Measurements from ENCODE around the gene TMEM203.
"Not testable (repeated sequence)": the region's sequence is repeated elsewhere in the genome, so short reads cannot be mapped to it uniquely, and the experiment has no call there.

The TMEM203 gene, protein sequence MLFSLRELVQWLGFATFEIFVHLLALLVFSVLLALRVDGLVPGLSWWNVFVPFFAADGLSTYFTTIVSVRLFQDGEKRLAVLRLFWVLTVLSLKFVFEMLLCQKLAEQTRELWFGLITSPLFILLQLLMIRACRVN

DNA sequence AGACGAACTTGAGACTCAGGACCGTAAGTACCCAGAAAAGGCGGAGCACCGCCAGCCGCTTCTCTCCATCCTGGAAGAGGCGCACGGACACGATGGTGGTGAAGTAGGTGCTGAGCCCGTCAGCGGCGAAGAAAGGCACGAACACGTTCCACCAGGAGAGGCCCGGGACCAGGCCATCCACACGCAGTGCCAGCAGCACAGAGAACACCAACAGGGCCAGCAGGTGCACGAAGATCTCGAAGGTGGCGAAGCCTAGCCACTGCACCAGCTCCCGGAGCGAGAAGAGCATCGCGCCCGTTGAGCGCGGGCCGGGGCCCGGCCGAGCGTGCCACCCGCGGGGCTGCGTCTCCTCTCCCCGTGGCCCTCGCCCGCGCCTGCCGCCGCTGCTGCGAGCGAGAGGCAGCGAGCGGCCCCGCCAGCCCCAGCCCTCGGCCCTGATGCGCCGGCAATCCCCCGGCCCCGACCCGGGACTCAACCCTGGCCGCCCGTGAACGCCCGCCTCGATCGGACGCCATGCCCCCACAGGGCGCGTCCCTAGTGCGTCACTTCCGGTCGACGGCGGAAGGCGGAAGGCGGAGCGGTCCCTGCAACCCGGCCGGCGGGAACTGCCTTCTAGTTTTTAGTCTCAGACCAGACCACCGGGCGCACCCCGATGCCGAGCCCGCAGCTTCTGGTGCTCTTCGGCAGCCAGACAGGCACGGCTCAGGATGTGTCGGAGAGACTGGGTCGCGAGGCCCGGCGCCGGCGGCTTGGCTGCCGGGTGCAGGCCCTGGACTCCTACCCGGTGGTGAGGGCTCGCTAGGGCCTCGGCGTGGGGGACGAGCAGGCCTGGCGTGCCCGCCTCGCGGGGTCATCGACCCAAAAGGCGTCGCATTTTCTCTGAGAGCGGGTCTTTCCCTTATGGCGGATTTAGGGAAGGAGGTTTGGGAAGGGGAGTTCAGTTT lies at the start of gene TMEM203, which contains the start of gene NDOR1:
TMEM203 (minus strand) TSS at position 523 of the 944 bp plus-strand sequence; CDS start at position 289, 234 bp downstream.
NDOR1 (plus strand) TSS at position 575 of the 944 bp plus-strand sequence; CDS start at position 653, 78 bp downstream.
- peak; percentile 73 to 82 for DNase-seq

DNA sequence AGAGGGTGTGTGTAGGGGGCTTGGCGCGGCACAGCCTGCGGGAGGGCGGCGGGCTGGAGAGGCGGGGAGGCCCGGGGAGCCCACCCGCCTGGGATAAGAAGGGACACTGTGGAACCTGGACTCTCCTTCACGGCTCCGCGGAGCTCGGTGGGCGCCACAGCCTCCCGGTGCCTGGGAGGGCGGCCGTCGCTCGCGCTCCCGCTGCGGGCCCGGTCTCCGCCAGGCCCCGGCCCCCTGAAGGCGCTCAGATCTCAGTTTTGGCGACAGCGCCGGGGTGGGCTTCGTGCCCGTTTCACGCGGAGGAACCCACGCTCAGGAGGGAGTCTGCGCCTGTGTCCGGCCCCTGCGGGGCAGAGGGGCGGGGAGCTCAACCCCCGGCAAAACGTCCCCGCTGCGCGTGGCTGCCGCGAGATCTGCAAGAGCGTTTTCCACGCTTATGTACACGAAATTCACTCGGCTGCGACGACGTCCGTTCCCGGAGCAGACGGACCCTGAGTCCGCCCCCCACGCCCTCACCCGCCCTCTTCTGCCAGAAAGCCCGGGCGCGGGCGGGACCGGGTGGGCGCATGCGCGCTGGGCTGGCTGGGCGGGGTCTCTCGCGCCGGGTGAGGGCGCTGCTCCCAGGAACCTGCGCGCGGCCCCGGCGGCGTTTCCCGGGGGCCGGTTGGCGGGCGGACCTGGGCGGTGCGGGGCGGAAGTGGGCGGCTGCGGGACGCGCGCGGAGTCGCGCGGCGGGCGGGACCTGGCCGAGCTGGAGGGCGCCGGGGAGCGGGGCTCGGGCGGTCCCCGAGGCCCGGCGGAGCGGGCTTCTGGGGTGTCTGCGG lies 49.4 kb upstream of the TMEM203 start, which contains the start of gene NELFB:
NELFB (plus strand) TSS at position 704 of the 824 bp plus-strand sequence.
- DNase-seq: peak; percentile 65 to 88

DNA sequence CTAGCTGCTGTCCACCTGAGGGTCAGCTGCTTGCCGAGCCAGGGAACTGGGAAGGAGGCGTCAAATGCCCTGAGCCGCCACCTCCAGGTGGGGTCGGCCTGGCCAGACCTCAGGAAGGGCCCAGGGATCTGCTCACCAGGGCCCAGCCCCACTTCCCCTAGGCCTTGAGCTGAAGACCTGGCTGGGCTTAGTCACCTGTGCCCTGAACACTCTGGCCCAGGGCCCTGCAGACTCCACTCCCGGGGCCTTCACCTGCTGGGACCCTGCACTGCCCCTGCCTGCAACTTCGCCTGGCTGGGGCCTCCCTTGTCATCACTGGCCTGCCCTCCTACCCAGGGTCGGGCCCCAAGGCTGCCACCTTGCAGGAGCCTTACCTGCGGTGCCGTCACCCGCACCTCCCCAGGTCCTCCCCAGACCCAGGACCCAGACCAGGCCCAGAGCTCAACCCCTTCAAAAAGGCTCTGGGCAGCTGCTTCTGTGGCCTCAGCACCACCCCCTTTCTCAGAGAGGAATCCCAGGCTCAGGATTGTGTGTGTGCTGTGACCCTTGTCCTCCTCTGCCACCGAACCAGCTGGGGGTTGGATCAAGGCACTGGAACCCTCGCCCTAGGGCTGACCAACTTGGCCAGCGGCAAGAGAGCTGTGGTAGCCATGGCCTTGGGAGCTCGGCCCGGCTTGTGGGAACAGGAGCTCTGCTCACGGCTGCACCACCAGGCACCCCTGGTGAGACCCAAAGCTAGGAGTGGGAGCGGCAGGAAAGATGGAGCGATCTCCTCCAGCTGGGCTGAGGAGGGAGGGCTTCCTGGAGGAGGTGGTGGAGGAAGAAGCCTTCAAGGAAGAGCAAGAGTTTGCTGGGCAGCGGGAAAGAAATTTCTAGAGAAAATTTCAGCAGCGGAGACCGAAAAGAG lies 48.5 kb upstream of the TMEM203 start:
- no peak for DNase-seq

DNA sequence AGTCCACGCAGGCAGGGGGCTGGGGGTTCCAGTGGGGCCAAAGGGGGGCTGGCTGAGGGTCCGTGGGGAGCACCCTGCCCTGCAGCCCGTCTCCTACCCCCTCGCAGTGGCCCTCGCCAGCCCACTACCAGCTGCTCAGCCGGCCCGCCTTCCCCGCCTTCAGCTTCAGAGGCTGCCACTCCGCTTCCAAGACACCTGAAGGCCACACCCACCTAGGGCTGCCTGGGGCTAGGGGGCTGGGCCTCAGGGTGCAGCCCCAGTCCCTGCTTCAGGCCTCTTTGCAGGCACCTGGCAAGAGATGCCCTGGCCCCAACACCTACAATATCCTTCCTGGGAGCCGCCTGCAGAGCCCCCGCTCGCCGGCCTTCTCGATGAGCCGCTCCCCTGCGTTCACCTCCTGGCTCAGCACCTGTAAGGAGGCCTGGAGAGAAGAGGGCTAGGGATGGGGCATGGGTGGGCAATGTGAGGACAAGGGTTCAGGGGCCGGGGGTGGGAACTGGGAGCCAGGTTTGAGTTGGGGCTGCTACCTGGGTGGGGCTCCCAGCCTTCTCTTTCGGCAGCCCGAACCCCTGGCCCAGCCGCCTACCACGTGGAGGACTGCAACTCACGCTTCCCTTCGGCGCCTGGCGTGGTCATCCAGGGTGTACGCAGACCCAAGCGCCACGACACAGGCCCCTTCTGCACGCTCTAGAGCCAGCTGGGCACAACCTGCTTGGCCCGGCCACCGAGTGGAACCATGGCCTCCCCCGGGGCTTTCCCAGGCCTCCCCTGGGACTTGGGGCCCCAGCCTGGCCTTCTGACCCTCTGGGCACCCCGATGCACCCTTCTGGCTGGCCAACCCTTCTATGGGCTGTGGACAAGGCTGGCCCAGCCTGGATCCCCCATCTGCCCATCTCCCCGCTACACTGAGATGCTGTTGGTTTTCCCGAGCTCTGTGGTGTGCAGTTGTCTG lies 47.4 kb upstream of the TMEM203 start:
- DNase-seq: no peak

DNA sequence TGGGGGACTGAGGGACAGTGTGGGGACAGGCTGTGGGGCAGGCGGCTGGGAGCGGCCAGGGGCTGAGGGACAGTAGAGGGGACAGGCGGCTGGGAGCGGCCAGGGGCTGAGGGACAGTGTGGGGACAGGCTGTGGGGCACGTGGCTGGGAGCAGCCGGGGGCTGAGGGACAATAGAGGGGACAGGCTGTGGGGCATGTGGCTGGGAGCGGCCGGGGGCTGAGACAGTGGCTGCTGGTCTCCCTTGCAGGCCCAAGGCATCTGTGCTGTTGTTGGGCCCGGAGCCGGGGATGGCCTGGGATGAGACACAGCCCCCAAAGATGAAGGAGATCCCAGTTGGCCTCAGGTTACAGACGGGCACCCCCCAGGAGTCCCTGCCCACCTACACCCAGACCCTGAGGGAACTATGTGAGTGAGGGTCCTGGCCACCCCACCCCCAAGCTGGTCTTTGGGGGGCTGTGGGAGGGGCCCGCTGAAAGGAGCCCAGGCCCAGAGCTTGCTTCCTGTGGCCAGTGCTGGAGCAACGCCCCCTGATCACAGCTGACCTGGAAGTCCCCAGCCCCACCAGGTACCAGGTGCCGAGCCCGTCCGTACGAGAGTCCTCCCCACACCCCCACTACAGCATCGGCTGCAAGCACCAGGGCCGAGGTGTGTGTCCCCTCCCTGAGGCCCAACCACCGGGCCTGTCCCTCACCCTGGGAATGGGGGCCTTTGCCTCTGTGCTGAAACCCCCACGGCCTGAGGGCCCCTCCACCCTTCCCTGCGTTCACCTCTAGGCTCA lies 46.2 kb upstream of the TMEM203 start:
- DNase-seq: no peak

DNA sequence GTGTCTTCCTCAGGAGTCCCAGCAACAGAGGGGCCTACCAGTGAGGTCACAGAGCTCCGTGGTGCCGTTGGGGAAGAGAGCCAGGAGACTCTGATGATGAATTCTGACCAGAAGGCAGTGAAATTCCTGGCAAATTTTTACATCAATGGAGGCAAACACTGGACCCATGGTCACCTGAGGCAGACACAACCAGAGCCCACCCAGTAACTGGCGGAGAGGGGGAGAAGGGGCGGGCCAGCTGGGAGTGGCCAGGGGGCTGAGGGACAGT lies 45.7 kb upstream of the TMEM203 start, which contains the start of gene STPG3:
STPG3 (plus strand) TSS at position 93 of the 268 bp plus-strand sequence; CDS start at position 94, 1 bp downstream.
- no peak for DNase-seq

DNA sequence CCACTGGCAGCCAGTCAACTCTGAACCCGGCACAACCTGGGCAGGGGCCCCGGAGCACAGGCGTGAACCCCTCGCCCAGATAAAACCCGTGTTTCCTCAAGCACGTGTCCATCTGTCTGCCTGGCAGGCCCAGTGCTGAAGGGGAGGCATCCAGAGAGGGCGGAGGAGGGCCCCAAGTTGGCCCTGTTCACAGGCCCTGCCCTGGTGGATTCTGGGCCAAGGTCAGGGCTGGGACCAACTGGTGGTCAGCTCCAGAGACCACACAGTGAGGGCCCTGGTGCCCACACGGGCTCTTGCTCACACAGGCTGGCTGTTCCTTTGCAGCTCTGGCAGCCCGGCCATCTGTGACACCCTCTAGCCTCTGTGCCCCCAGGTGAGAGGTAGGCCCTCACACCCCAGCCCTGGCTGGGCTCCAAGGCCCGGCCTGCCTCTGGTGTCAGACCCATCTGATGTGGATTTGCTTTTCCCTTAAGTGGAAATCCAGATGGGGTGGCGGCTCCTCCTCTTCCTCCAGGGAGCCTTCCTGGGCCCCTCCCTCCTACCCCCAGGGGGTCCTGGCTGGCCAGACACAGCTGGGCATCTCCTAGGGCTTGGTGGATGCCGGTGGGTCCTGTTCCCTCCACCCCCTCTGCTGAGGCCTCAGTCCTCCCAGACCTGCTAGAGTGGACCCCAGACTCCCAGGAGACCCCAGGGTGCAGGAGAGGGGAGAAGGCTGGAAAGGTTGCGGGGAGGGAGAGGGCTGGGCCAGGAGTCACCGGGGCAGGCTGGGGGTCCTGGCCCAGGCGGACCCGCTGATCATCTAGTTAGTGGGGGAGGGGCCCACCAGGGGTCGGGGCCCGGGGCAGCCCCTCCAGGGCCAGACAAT lies 45.1 kb upstream of the TMEM203 start:
- no peak for DNase-seq

DNA sequence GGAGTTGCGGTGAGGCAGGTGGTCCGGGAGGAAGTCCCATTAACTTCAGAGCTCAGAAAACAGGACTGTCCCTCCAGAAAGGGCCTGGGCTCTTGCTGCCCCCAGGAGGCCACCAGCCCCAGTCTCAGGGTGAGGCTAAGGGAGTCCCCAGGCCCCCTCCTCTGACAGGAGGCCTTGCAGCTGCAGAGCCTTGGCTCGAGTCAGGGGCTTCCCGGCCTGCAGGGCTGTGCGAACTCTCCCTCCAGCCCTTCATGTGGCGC lies 42.4 kb upstream of the TMEM203 start:
- DNase-seq: no peak

DNA sequence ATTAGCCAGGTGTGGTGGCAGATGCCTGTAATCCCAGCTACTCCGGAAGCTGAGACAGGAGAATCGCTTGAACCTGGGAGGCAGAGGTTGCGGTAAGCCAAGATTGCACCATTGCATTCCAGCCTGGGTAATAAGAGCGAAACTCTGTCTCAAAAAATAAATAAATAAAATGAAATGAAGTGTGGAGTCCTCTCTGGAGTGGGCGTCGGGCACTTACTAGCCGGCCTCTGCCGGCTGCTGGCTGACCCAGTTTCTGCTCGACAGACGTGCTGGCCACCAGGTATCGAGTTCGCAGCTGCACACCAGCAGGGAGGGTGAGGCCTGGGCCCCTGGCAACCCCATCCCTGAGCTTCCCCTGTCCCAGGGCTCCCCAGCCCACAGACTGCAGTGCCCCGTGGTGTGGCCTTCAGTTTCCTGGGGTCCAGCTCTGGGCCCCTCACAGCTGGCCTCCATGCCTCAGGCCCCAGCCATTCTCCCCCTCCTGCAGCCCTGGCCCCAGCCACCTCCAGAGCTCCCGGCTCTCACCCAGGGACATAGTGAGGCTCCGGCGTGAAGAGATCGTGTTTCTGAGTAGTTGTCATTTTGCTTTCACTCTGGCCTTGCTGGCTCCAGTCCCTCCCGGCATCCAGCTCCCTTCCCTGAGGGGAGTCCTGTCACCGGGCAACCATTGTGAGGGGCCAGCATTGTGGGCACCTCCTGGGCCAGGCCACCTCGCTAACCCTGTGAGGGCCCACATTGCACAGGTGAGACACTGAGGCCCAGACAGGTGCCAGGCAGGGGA lies 41.9 kb upstream of the TMEM203 start:
- no peak for DNase-seq

DNA sequence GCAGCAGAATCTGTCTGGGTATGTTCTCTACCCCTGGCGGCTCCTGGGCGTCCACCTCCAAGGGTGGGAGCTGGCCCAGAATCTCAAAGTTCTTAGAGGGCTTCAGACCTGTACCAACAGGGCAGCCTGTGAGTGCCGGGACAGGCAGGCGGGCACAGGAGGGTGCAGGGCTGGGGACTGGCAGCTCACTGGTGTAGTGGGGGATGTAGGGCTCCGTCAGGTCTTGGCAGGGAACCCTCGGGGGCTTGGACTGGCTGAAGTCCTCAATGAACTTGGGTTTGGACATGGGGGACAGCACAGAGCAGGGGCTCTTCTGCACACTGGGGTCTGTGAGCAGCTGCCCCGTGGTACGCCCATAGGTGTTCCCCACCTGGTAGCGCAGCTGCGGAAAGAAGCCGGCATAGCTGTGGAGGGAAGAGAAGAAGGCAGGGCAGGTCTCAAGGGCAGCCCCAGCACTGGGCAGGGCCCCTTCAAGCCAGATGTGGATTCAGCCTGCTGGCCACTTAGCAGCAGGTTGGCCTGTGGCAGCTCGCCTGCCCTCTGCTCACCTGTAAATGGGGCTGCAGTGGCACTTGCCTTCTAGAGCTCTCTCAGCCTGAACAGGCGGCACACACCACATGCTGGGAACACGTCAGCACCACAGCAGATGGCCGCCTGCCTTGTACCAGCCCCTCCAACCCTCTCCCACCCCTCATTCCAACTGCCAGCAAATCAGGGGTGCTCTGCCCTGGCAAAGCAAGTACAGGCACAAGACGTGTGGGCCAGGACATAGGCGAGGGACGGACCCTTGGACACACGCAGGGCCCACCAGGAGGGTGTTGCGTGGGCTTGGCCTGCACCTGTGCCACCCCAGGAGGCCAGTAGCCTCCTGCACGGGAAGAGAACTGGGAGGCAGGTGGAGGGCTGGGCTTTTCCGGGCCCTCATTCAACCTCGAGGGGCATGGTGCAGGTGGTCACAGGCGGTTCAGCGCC lies 40.3 kb upstream of the TMEM203 start:
- no peak for DNase-seq

DNA sequence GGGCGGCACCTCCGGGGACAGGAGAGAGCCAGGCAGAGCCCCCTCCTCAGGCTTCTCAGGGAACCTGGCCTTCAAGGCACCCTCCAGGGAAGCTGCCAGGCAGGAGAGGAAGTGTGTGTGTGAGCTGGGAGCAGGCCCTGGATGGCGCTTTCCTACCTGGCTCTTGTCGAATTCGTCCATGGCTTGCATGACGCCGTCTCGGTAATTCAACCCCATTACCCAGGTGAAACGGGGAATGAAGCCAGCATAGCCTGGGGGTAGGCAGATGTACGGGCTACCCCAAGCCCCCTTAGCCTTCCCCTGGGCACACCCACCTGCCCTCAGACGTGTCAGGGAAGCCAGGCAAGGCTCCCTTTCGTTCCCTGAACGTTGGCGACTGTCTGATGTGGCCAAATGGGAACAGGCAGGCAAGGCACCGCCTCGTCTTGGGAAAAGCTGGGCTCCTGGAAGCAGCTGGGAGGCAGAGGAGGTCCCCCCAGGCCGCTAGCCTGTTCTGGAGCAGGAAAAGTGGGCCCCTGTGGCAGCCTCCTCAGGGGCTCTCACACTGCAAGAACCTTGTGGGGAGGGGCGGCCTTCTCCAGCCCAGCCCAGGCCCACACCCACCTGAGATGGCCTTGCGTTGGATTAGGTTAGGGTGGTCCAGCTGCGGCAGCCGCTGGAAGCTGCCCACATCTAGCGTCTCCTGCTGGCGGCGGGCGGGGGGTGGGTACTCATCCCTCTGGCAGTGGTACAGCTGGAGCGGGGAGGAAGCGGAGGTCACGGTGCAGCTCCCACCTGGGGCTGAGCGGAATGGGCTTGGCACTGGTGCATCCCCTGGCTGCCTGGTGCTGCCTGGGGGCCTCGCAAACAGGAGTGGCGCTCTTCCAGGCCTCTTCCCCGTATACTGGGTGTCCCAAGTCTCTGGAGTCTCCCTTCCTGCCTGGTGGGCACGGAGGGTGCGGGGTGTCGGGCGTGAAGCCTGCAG lies 39.3 kb upstream of the TMEM203 start:
- DNase-seq: no peak

DNA sequence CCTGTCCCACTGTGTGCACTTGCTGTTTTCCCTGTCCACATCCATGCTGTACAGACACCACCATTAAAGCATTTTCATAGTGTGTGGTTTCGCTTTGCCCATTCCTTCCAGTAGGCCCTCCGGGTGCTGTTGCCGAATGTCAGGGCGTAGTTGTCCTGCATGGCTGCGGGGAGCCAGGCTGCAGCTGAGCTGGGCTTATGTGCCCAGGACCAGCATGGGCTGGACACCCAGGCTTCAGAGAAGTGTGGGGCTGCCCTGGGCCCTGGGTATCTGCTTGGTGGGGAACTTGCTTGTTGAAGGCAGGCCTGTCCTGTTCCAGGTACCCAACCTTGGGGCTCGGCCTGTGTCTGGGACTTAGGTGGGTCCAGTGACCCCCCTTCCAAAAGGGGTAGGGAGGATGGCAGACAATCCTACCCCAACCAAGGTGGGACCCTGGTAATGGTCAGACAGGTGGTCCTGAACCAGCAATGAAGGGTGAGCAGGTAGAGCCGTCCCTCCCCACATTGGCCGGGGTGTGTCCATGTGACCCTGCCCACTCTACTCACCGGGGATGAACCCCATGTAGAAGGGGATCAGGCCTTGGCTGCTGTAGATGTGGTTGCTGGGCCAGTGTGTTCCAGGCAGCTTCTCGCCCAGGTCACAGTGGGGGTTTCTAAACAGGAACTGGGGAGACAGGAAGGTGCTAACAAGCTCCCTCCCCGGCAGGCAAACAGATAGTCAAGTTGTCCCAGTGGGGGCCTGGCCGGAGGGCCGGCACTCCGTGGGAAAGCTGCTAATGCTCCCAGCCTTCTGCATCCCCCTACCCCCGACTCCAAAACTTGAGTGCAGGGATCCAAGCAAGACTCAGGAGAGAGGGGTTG lies 38.4 kb upstream of the TMEM203 start:
- DNase-seq: no peak

DNA sequence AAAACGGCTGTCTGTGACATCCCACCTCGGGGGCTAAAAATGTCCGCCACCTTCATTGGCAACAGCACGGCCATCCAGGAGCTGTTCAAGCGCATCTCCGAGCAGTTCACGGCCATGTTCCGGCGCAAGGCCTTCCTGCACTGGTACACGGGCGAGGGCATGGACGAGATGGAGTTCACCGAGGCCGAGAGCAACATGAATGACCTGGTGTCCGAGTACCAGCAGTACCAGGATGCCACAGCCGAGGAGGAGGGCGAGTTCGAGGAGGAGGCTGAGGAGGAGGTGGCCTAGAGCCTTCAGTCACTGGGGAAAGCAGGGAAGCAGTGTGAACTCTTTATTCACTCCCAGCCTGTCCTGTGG lies 37.8 kb upstream of the TMEM203 start:
- DNase-seq: not testable (repeated sequence)

DNA sequence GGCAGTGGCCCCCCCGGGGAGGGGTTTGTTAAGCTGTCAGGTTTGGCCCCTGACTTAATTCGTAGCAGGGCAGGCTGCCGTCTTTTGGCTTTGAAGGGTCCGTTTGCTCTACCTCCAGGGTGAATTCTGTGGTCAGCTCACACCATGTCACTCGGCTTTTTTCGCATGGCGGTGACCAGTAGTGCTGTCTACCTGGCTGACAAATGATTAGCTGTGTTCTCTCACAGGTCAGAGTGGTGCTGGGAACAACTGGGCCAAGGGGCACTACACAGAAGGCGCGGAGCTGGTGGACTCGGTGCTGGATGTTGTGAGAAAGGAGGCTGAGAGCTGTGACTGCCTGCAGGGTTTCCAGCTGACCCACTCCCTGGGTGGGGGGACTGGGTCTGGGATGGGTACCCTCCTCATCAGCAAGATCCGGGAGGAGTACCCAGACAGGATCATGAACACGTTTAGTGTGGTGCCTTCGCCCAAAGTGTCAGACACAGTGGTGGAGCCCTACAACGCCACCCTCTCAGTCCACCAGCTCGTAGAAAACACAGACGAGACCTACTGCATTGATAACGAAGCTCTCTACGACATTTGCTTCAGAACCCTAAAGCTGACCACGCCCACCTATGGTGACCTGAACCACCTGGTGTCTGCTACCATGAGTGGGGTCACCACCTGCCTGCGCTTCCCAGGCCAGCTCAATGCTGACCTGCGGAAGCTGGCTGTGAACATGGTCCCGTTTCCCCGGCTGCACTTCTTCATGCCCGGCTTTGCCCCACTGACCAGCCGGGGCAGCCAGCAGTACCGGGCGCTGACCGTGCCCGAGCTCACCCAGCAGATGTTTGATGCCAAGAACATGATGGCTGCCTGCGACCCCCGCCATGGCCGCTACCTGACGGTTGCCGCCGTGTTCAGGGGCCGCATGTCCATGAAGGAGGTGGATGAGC lies 37.1 kb upstream of the TMEM203 start:
- DNase-seq: no peak

All from SW 1271 (cell line).